ENCODE data around the gene PTPA.

DNA sequence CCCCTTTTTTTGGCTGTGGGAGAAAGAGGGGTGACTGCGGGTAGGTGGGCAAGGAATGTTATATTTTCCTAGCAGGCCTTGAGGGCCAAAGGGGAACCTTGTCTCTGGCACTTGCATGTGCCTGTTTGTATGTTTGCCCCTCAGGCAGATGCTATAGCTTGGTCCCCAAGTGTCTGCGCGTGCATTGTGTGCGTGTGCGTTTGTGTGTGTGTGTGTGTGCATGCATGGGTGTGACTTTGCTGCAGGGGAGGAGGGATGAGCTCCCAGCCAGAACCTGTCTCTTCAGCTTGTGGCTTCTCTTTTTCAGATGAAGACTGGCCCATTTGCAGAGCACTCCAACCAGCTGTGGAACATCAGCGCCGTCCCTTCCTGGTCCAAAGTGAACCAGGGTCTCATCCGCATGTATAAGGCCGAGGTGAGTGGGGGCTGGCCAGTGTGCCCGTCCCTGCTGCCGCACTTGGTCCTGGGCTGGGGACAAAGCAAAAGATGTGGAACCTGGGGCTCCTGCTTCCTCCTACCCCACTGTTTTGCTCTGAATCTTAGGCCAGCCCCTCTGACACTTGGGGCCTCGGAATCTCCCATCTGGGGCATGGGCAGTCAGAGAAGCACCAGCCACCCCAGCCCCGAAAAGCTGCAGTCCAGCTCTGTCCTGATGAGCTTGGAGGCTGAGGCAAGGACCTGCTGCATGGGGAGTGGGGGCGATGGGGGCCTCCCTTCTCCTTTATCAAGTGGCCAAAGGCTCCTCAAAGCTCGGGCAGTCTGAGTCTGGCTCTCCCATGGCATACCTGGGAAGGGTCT lies 31.1 kb downstream of the PTPA start:
- TF ChIP-seq POLR2A (IDR thresholded peaks at IDR 0.05) (no peak), POLR2AphosphoS5 (IDR thresholded peaks at IDR 0.05) (no peak)
- TF ChIP-seq, protein P1, sequence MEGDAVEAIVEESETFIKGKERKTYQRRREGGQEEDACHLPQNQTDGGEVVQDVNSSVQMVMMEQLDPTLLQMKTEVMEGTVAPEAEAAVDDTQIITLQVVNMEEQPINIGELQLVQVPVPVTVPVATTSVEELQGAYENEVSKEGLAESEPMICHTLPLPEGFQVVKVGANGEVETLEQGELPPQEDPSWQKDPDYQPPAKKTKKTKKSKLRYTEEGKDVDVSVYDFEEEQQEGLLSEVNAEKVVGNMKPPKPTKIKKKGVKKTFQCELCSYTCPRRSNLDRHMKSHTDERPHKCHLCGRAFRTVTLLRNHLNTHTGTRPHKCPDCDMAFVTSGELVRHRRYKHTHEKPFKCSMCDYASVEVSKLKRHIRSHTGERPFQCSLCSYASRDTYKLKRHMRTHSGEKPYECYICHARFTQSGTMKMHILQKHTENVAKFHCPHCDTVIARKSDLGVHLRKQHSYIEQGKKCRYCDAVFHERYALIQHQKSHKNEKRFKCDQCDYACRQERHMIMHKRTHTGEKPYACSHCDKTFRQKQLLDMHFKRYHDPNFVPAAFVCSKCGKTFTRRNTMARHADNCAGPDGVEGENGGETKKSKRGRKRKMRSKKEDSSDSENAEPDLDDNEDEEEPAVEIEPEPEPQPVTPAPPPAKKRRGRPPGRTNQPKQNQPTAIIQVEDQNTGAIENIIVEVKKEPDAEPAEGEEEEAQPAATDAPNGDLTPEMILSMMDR (IDR thresholded peaks at IDR 0.05), result no peak

Measured in breast epithelium (tissue), 3 donors.